Measurements from ENCODE around the gene EGR4.
A peak's percentile ranks its signal among the peaks of the same experiment; 100 is the strongest.

The EGR4 gene

DNA sequence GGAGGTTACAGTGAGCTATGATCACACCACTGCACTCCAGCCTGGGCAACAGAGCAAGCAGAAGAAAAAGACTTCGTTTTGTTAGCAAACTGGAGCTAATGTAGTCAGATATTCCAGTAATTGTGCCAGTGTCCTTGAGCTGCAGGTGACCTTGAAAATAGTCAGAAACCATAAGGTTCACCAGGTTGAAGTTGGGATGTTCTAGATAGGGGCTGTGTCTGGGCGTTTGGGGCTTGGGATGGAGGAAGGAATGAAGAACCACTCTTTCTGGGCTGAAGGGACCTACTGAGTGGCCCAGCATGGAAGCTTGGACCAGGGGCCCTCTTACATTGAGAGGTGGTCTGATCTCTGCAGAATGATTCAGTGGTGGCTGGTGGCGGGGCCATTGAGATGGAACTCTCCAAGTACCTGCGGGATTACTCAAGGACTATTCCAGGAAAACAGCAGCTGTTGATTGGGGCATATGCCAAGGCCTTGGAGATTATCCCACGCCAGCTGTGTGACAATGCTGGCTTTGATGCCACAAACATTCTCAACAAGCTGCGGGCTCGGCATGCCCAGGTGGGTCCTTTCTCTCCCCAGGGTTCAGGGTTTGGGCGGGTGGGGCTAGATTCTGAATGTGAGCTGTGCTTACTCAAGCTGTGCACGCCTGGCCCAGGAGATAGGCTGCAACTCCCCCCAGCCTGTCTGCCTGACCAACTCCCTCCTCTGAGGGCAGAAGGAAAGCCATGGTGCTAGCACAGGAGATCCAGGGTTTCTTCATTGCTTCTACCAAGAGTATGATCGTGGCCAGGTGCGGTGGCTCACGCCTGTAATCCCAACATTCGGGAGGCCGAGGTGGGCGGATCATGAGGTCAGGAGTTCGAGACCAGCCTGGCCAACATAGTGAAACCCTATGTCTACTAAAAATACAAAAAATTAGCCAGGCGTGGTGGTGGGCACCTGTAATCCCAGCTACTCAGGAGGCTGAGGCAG lies 42.2 kb downstream of the EGR4 start:
- DNase-seq, result no peak
- no peaks in the 10 kb centered on the region for H3K27me3 ChIP-seq
- H3K36me3 ChIP-seq, result peaks cover 53% of the 10 kb centered on the region
- H3K9me3 ChIP-seq, result no peaks in the 10 kb centered on the region
- H3K4me1 ChIP-seq, result no peaks in the 10 kb centered on the region
- no peak overlapping the region for H3K4me3 ChIP-seq (ENCODE audit: low read depth, low read length)
- TF ChIP-seq, protein P1, sequence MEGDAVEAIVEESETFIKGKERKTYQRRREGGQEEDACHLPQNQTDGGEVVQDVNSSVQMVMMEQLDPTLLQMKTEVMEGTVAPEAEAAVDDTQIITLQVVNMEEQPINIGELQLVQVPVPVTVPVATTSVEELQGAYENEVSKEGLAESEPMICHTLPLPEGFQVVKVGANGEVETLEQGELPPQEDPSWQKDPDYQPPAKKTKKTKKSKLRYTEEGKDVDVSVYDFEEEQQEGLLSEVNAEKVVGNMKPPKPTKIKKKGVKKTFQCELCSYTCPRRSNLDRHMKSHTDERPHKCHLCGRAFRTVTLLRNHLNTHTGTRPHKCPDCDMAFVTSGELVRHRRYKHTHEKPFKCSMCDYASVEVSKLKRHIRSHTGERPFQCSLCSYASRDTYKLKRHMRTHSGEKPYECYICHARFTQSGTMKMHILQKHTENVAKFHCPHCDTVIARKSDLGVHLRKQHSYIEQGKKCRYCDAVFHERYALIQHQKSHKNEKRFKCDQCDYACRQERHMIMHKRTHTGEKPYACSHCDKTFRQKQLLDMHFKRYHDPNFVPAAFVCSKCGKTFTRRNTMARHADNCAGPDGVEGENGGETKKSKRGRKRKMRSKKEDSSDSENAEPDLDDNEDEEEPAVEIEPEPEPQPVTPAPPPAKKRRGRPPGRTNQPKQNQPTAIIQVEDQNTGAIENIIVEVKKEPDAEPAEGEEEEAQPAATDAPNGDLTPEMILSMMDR (IDR thresholded peaks at IDR 0.05; ENCODE audit: low read depth, low read length), result no peak

DNA sequence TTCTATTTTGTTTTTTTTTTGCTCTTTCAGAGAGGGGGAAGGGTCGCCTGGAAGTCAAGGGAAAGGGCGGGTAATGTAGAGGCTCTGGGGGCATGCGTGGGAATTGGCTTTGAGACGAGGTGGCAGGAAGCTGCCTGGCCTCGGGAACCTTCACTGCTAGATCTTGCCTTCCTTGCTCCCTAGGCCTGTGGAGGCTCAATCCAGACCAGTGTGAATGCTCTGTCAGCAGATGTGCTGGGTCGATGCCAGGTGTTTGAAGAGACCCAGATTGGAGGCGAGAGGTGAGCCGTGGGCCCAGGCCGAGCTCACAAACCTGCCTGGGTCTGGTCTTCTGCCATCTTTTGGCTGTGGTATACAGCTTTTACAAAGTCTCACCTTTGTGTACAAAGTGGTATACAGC lies 43.7 kb downstream of the EGR4 start:
- TF ChIP-seq, protein P1 (IDR thresholded peaks at IDR 0.05; ENCODE audit: low read depth, low read length), result no peak
- Histone ChIP-seq H3K4me1 (no peaks in the 10 kb centered on the region), H3K36me3 (peaks cover 68% of the 10 kb centered on the region), H3K9me3 (no peaks in the 10 kb centered on the region), H3K4me3 (ENCODE audit: low read depth, low read length) (no peak overlapping the region), H3K27me3 (no peaks in the 10 kb centered on the region)
- no peak for DNase-seq

DNA sequence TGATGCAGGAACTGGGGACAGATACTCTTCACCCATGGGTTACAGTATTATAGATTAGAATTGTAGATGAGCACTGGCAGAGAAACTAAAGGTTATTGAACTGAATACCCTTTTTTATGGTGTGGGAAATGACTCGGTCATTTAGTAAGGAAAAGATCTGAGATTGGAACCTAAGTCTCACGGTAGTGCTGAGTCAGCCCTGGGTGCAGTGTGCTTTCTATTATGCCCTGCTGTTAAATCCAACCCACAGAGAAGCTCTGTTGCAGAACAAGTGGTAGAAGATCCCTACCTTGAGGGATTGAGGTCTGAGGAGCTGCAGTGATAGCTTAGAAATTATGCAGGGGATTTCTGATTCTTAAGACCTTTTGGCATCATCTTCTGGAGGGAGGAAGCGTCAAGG lies 46.5 kb downstream of the EGR4 start:
- no peaks in the 10 kb centered on the region for H3K9me3 ChIP-seq
- H3K4me3 ChIP-seq (ENCODE audit: low read depth, low read length), result no peak overlapping the region
- DNase-seq, result no peak
- H3K36me3 ChIP-seq, result peaks cover 67% of the 10 kb centered on the region
- no peaks in the 10 kb centered on the region for H3K27me3 ChIP-seq
- TF ChIP-seq, protein P1 (IDR thresholded peaks at IDR 0.05; ENCODE audit: low read depth, low read length), result no peak
- H3K4me1 ChIP-seq, result no peaks in the 10 kb centered on the region

DNA sequence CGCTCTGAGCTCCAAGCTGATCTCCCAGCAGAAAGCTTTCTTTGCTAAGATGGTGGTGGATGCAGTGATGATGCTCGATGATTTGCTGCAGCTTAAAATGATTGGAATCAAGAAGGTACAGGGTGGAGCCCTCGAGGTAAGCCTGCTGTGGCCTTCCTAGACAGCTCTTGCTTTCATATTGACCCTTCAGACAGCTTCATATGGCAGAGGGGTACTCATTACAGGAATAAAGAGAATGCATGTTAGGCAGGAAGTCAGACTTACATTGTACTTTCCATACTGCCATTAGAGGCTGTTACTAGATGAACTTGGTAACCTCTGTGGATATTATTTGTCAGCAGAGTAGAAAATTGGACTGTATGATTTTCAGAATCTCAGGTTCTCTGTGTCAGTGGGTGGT lies 48.8 kb downstream of the EGR4 start:
- H3K27me3 ChIP-seq, result no peaks in the 10 kb centered on the region
- DNase-seq, result no peak
- TF ChIP-seq, protein P1 (IDR thresholded peaks at IDR 0.05; ENCODE audit: low read depth, low read length), result no peak
- H3K4me1 ChIP-seq, result no peaks in the 10 kb centered on the region
- no peaks in the 10 kb centered on the region for H3K9me3 ChIP-seq
- no peak overlapping the region for H3K4me3 ChIP-seq (ENCODE audit: low read depth, low read length)
- H3K36me3 ChIP-seq, result peaks cover 57% of the 10 kb centered on the region

DNA sequence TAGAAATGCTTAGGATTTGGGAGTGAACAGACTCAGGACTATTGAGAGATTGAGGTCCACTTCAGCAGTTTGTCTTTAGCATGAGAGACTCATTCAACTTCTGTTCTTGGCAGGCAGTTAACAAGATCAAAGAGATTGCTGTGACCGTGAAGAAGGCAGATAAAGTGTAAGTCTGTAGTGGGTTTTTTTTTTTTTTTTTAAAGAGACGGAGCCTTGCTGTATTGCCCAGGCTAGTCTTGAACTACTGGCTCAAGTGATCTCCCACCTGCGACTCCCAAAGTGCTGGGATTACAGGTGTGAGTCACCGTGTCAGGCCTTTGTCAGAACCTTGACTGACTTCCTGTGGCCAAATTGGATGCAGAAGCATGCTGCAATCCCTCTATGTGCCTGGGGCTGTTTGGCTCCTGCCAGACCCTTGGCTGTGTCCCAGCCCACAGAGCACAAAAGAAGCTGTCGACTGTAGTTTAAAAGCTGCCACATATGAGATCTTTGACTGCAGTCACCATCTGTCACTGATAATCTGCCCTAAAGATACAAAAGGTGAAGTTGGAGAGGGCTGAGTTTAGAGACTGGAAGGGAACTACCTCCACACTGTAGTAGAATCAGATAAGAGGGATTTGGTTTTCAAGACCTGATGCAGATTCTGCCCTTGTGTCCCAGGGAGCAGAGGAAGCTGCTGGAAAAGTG lies 49.3 kb downstream of the EGR4 start:
- H3K9me3 ChIP-seq, result no peaks in the 10 kb centered on the region
- DNase-seq, result peak; percentile 68
- TF ChIP-seq, protein P1 (IDR thresholded peaks at IDR 0.05; ENCODE audit: low read depth, low read length), result no peak
- no peak overlapping the region for H3K4me3 ChIP-seq (ENCODE audit: low read depth, low read length)
- H3K4me1 ChIP-seq, result no peaks in the 10 kb centered on the region
- H3K36me3 ChIP-seq, result peaks cover 57% of the 10 kb centered on the region
- H3K27me3 ChIP-seq, result no peaks in the 10 kb centered on the region

All from BE2C (cell line).